SK-N-SH treated with all-trans-retinoic acid at 6 μM for 48 hours (cell line): ENCODE data around the gene COL6A2.

ENCODE experiments used
- BACH2 ChIP-seq: fragments of 250-450 bp; sonication (Bioruptor Pico); IDR thresholded peaks from 2 replicates; pipeline ENCODE4 v1.9.0; 2021; ENCODE audit warnings: mild to moderate bottlenecking, borderline replicate concordance
- PPARA ChIP-seq: fragments of 250-450 bp; sonication (Bioruptor Pico); IDR thresholded peaks from 2 replicates; pipeline ENCODE4 v1.5.0; 2020; ENCODE audit warnings: mild to moderate bottlenecking, borderline replicate concordance
- TF ChIP-seq, protein P1 (sequence below): fragments of 250-450 bp; sonication (Bioruptor Pico); IDR thresholded peaks from 2 replicates; pipeline ENCODE4 v1.8.0; 2020; ENCODE audit warnings: mild to moderate bottlenecking, moderate library complexity, borderline replicate concordance

GRCh38 chr21:46054451-46054881 is 43.4 kb upstream of the COL6A2 start:
- TF ChIP-seq, protein P1, sequence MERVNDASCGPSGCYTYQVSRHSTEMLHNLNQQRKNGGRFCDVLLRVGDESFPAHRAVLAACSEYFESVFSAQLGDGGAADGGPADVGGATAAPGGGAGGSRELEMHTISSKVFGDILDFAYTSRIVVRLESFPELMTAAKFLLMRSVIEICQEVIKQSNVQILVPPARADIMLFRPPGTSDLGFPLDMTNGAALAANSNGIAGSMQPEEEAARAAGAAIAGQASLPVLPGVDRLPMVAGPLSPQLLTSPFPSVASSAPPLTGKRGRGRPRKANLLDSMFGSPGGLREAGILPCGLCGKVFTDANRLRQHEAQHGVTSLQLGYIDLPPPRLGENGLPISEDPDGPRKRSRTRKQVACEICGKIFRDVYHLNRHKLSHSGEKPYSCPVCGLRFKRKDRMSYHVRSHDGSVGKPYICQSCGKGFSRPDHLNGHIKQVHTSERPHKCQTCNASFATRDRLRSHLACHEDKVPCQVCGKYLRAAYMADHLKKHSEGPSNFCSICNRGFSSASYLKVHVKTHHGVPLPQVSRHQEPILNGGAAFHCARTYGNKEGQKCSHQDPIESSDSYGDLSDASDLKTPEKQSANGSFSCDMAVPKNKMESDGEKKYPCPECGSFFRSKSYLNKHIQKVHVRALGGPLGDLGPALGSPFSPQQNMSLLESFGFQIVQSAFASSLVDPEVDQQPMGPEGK (CRISPR knock-in tag): no peak
- TF ChIP-seq PPARA (CRISPR knock-in tag) (no peak), BACH2 (CRISPR knock-in tag) (no peak)
